ENCODE results near the gene AIF1.
"Not testable (repeated sequence)": the region's sequence is repeated elsewhere in the genome, so short reads cannot be mapped to it uniquely, and the experiment has no call there.

Gene AIF1

GRCh38 chr6:31580807-31581433, 34.1 kb upstream of the AIF1 start:
- peak; percentile 83 for DNase-seq (ENCODE audit: low read depth)

GRCh38 chr6:31581434-31582229, 33.4 kb upstream of the AIF1 start:
- no peak for DNase-seq (ENCODE audit: low read depth)

GRCh38 chr6:31582230-31582643, 32.8 kb upstream of the AIF1 start, which contains the start of gene LTB:
Gene LTB, minus strand, starts transcription at chr6:31582424. Its CDS starts 7 bp downstream, at chr6:31582417.
- no peak for DNase-seq (ENCODE audit: low read depth)

GRCh38 chr6:31585491-31585890, 29.5 kb upstream of the AIF1 start:
- no peak for DNase-seq (ENCODE audit: low read depth)

GRCh38 chr6:31586008-31586407, 29.0 kb upstream of the AIF1 start, which contains the start of gene LST1:
Gene LST1, plus strand, starts transcription at chr6:31586277. Its CDS starts 1,023 bp downstream, at chr6:31587300.
- DNase-seq (ENCODE audit: low read depth), result no peak

GRCh38 chr6:31586599-31587281, 28.3 kb upstream of the AIF1 start:
- DNase-seq (ENCODE audit: low read depth), result no peak

GRCh38 chr6:31587791-31588777, 26.9 kb upstream of the AIF1 start:
- no peak for DNase-seq (ENCODE audit: low read depth)

- no peak for DNase-seq (ENCODE audit: low read depth)
Measured at GRCh38 chr6:31588871-31589650, 26.0 kb upstream of the AIF1 start.

- not testable (repeated sequence) for DNase-seq (ENCODE audit: low read depth)
Measured at GRCh38 chr6:31590691-31591090, 24.3 kb upstream of the AIF1 start.

- no peak for DNase-seq (ENCODE audit: low read depth)
Measured at GRCh38 chr6:31592396-31592771, 22.6 kb upstream of the AIF1 start.

GRCh38 chr6:31597006-31597405, 18.0 kb upstream of the AIF1 start:
- DNase-seq (ENCODE audit: low read depth), result no peak

GRCh38 chr6:31607317-31607716, 7.7 kb upstream of the AIF1 start:
- DNase-seq (ENCODE audit: low read depth), result no peak

- DNase-seq (ENCODE audit: low read depth), result no peak
Measured at GRCh38 chr6:31609519-31610406, 5.3 kb upstream of the AIF1 start.

- no peak for DNase-seq (ENCODE audit: low read depth)
Measured at GRCh38 chr6:31610968-31611367, 4.1 kb upstream of the AIF1 start.

- no peak for DNase-seq (ENCODE audit: low read depth)
Measured at GRCh38 chr6:31614075-31614619, 887 bp upstream of the AIF1 start.

GRCh38 chr6:31615748-31616147, 714 bp downstream of the AIF1 start:
- DNase-seq (ENCODE audit: low read depth), result no peak

GRCh38 chr6:31617010-31617409, 2.0 kb downstream of the AIF1 start:
- DNase-seq (ENCODE audit: low read depth), result no peak

GRCh38 chr6:31619805-31620585, 5.0 kb downstream of the AIF1 start:
- peak; percentile 95 for DNase-seq (ENCODE audit: low read depth)
